Activated CD8-positive, alpha-beta T cell treated with anti-CD3 and anti-CD28 coated beads for 36 hours (primary cell): ENCODE results near the gene ADAMTS16. TPM values are rescaled to one million over a fixed set of nuclear protein-coding genes. Genes with fewer than 3 reads are reported as not detected.

Source experiments
- ATAC-seq: fragments of 200-7000 bp; cut with Tn5 transposase; one replicate; pipeline ENCODE4 v1.10.0; 2021; ENCODE audit warnings: mild to moderate bottlenecking, moderate library complexity
- CTCF ChIA-PET: fragments of 350-600 bp; sonication (Branson Sonifier 250); formaldehyde crosslinking; loops from one replicate; lab custom pipeline; 2021; ENCODE audit warnings: antibody characterized with exemption; lab: Charles Lee
- POLR2A ChIA-PET: fragments of 350-600 bp; sonication (Branson Sonifier 250); formaldehyde crosslinking; loops from one replicate; lab custom pipeline; 2021; ENCODE audit warnings: antibody characterized with exemption; lab: Charles Lee
- DNase-seq: peaks from one replicate; pipeline ENCODE4 v3.0.0-alpha.2; 2020
- H3K27ac Mint-ChIP-seq: one replicate; pipeline ENCODE4 v1.8.0; 2021; ENCODE audit warnings: mild to moderate bottlenecking, mixed read lengths
- H3K27me3 Mint-ChIP-seq: one replicate; pipeline ENCODE4 v1.8.0; 2021; ENCODE audit warnings: mixed read lengths
- H3K36me3 Mint-ChIP-seq: one replicate; pipeline ENCODE4 v1.8.0; 2021; ENCODE audit warnings: low read depth, mixed read lengths
- H3K4me1 Mint-ChIP-seq: one replicate; pipeline ENCODE4 v1.8.0; 2021; ENCODE audit warnings: low read depth, mixed read lengths
- H3K4me3 Mint-ChIP-seq: one replicate; pipeline ENCODE4 v1.8.0; 2021; ENCODE audit warnings: mild to moderate bottlenecking, moderate library complexity, mixed read lengths
- H3K9me3 Mint-ChIP-seq: one replicate; pipeline ENCODE4 v1.8.0; 2021; ENCODE audit warnings: mixed read lengths
- intact Hi-C: fragments of 100-400 bp; cut with micrococcal nuclease; formaldehyde crosslinking; loops from one replicate; pipeline ENCODE4 v1.10.0; 2022
- total RNA-seq, 2 experiments: library from RNA; stranded (reverse); gene quantifications; one replicate each; pipeline ENCODE4 v1.2.3, GENCODE V29; 2021
- TF ChIP-seq, protein P1 (sequence below): fragments of 200-600 bp; IDR thresholded peaks from one replicate; pipeline ENCODE4 v1.8.0; 2022; ENCODE audit warnings: antibody characterized with exemption, mild to moderate bottlenecking

ADAMTS16 gene
- total RNA-seq, 2 experiments from 2014 or later: not detected

DNA sequence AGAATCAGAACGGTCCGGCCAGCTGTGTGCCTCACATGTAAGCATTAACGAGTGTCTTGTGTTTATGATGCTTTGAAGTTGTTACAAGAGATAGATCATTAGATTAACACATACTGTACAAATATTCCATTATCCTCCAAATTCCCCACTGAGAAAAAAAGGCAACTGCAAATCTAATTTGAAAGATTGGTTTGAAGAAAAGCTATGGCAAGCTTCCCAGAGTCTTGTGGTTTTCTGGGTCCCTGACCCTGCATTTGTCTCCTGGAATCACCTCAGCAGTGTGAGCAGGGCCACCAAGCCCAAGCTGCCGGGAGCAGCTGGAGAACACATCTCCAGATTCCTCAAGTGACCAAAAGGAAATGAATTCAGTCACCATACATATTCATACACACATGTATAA lies 36.9 kb upstream of the ADAMTS16 start:
- TF ChIP-seq, protein P1, sequence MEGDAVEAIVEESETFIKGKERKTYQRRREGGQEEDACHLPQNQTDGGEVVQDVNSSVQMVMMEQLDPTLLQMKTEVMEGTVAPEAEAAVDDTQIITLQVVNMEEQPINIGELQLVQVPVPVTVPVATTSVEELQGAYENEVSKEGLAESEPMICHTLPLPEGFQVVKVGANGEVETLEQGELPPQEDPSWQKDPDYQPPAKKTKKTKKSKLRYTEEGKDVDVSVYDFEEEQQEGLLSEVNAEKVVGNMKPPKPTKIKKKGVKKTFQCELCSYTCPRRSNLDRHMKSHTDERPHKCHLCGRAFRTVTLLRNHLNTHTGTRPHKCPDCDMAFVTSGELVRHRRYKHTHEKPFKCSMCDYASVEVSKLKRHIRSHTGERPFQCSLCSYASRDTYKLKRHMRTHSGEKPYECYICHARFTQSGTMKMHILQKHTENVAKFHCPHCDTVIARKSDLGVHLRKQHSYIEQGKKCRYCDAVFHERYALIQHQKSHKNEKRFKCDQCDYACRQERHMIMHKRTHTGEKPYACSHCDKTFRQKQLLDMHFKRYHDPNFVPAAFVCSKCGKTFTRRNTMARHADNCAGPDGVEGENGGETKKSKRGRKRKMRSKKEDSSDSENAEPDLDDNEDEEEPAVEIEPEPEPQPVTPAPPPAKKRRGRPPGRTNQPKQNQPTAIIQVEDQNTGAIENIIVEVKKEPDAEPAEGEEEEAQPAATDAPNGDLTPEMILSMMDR: no peak
- Mint-ChIP-seq H3K4me1 (no peaks in the 10 kb centered on the region), H3K4me3 (no peak overlapping the region), H3K36me3 (no peaks in the 10 kb centered on the region), H3K27me3 (peaks cover 2% of the 10 kb centered on the region), H3K27ac (no peak overlapping the region), H3K9me3 (peaks cover 5% of the 10 kb centered on the region)
- ChIA-PET POLR2A (no interaction called here), CTCF (no interaction called here)
- DNase-seq (no peak), ATAC-seq (no peak)
- intact Hi-C loops: no loop called here

DNA sequence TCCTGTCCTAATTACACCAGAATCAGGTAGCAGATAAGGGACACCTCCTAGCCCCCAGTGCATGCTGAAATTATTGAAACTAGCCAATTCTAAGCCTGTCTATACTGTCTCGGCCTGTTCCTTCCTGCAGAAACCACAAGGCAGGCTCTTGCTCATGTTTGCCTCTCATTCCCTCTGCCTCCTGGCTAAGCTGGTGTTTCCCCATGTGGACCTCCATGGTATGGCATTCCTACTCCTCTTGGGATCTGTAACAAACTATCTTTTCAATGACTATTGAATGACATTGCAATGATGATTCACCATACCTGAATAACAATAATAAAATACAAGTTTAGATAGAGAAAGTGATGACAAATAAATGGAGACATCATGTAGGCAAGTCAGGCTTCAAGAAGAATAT lies 35.6 kb upstream of the ADAMTS16 start:
- ATAC-seq: no peak
- H3K4me1 Mint-ChIP-seq: no peaks in the 10 kb centered on the region
- TF ChIP-seq, protein P1: no peak
- no peak overlapping the region for H3K27ac Mint-ChIP-seq
- H3K9me3 Mint-ChIP-seq: peaks cover 5% of the 10 kb centered on the region
- POLR2A ChIA-PET: no interaction called here
- DNase-seq: no peak
- CTCF ChIA-PET: no interaction called here
- intact Hi-C loops: no loop called here
- no peak overlapping the region for H3K4me3 Mint-ChIP-seq
- H3K36me3 Mint-ChIP-seq: no peaks in the 10 kb centered on the region
- peaks cover 2% of the 10 kb centered on the region for H3K27me3 Mint-ChIP-seq

DNA sequence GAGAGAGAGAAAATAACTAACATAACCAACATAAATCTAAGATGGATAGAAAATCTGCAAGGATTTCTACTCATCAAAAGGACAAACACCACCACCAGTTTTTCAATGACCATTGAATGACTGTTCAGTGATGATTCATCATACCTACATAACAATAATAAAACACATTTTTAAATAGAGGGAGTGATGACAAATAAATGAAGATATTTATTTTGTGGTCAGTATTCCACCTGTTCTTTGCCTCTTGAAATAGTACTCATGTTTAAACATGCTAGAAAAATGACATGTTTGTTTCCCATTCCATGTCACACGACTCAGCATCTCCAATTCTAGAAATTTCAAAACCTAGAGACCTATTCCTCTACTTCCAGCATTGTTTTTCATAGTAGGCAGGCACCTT lies 34.6 kb upstream of the ADAMTS16 start:
- peaks cover 5% of the 10 kb centered on the region for H3K9me3 Mint-ChIP-seq
- TF ChIP-seq, protein P1: no peak
- no peaks in the 10 kb centered on the region for H3K4me1 Mint-ChIP-seq
- H3K27ac Mint-ChIP-seq: no peak overlapping the region
- H3K36me3 Mint-ChIP-seq: no peaks in the 10 kb centered on the region
- no peak overlapping the region for H3K4me3 Mint-ChIP-seq
- POLR2A ChIA-PET: no interaction called here
- CTCF ChIA-PET: no interaction called here
- ATAC-seq: no peak
- intact Hi-C loops: no loop called here
- no peak for DNase-seq
- H3K27me3 Mint-ChIP-seq: peaks cover 2% of the 10 kb centered on the region

DNA sequence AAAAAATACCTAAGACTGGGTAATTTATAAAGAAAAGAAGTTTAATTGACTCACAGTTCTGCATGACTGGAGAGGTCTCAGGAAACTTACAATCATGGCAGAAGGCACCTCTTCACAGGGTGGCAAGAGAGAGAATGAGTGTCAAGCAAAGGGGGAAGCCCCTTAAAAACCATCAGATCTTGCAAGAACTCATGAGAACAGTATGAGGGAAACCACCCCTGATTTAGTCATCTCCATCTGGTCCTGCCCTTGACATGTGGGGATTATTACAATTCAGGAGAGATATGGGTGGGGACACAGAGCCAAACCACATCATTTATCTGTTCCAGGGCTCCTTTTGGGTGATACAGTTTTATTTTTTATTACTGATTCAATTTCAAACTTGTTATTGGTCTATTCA lies 23.2 kb upstream of the ADAMTS16 start:
- DNase-seq (peak; percentile 13), ATAC-seq (peak; percentile 75)
- no peaks in the 10 kb centered on the region for H3K36me3 Mint-ChIP-seq
- CTCF ChIA-PET: no interaction called here
- TF ChIP-seq, protein P1: no peak
- intact Hi-C loops: no loop called here
- no peak overlapping the region for H3K27ac Mint-ChIP-seq
- H3K4me1 Mint-ChIP-seq: peaks cover 4% of the 10 kb centered on the region
- peaks cover 18% of the 10 kb centered on the region for H3K9me3 Mint-ChIP-seq
- peaks cover 13% of the 10 kb centered on the region for H3K27me3 Mint-ChIP-seq
- POLR2A ChIA-PET: no interaction called here
- H3K4me3 Mint-ChIP-seq: no peak overlapping the region

DNA sequence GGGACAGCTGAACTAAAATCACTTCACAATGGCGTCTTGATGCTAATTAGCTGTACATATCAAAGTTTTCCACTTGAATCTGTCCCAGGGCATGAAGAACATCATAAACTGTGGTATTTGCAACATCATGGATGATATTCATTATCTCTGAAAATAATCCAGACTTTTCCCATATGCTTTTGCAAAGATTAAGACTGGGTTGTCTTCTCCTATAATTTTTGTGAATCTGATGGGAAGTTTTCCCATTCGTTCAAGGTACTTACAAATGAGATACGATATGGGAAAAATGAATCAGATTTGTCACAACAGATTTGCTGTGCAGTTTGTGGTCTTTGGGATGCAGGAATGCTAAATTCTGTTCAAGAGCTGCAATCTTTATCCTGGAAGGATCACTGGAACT lies 17.4 kb upstream of the ADAMTS16 start:
- ChIA-PET POLR2A (no interaction called here), CTCF (no interaction called here)
- ATAC-seq (no peak), DNase-seq (no peak)
- TF ChIP-seq, protein P1: no peak
- Mint-ChIP-seq H3K9me3 (peaks cover 9% of the 10 kb centered on the region), H3K27ac (no peak overlapping the region), H3K4me3 (no peak overlapping the region), H3K27me3 (peaks cover 19% of the 10 kb centered on the region), H3K4me1 (no peaks in the 10 kb centered on the region), H3K36me3 (no peaks in the 10 kb centered on the region)
- intact Hi-C loops: no loop called here
